OCI-LY1 (cell line): ENCODE data around the gene GRB14.

Experiments
- CTCF ChIP-seq: fragments of 200-600 bp; sonication (generic), shearing (Covaris generic); IDR thresholded peaks from 2 replicates; pipeline ENCODE4 v1.5.1; 2017; ENCODE audit warnings: mild to moderate bottlenecking, antibody characterized with exemption, low read length, moderate library complexity, mixed read lengths
- EZH2 ChIP-seq: fragments of 200-600 bp; sonication (generic), shearing (Covaris generic); IDR thresholded peaks from 2 replicates; pipeline ENCODE4 v1.8.0; 2017; ENCODE audit warnings: borderline replicate concordance, mixed run types, mild to moderate bottlenecking, antibody characterized with exemption, low read length, moderate library complexity, mixed read lengths

- no peak for TF ChIP-seq CTCF
- TF ChIP-seq EZH2 = no peak
These were observed 173.6 kb downstream of the GRB14 start for GRCh38 chr2:164447660-164448059.
